ENCODE measurements around the gene HORMAD2. TPM values are rescaled to one million over a fixed set of nuclear protein-coding genes. Genes with fewer than 3 reads are reported as not detected.

Gene HORMAD2
- total RNA-seq, 1 donor from 2014 or later = not detected

- TF ChIP-seq CTCF (IDR thresholded peaks at IDR 0.05; ENCODE audit: insufficient read depth, low read depth, low read length) = no peak
- TF ChIP-seq EZH2 (IDR thresholded peaks at IDR 0.05; ENCODE audit: insufficient read depth, low read length) = no peak
- DNase-seq (ENCODE audit: low read depth) (peak; percentile 61), FAIRE-seq (no peak)
- Histone ChIP-seq H2AFZ (ENCODE audit: low read depth, low read length) (no peak overlapping the region), H4K20me1 (ENCODE audit: insufficient read depth, low read length) (no peaks in the 10 kb centered on the region), H3K4me3 (ENCODE audit: insufficient read depth, low read depth, low read length) (no peak overlapping the region), H3K9ac (ENCODE audit: low read length) (no peak overlapping the region), H3K27ac (ENCODE audit: low read depth, low read length) (no peak overlapping the region), H3K27me3 (ENCODE audit: insufficient read depth, low read length) (no peaks in the 10 kb centered on the region), H3K4me2 (ENCODE audit: low read length) (no peak overlapping the region), H3K79me2 (ENCODE audit: insufficient read depth, low read length) (no peaks in the 10 kb centered on the region), H3K9me3 (ENCODE audit: insufficient read depth, low read depth, low read length) (no peaks in the 10 kb centered on the region), H3K36me3 (ENCODE audit: insufficient read depth, low read length) (no peaks in the 10 kb centered on the region), H3K4me1 (ENCODE audit: insufficient read depth, low read length) (peaks cover 9% of the 10 kb centered on the region)
- no peaks in the 10 kb centered on the region for H3K27me3 Mint-ChIP-seq (ENCODE audit: low read depth, unreplicated experiment)
- peaks cover 1% of the 10 kb centered on the region for H3K36me3 Mint-ChIP-seq (ENCODE audit: low read depth, unreplicated experiment)
- peak overlapping the region; percentile 41 for H3K27ac Mint-ChIP-seq (ENCODE audit: unreplicated experiment)
- peaks cover 10% of the 10 kb centered on the region for H3K4me1 Mint-ChIP-seq (ENCODE audit: low read depth, unreplicated experiment)
- no peak overlapping the region for H3K4me3 Mint-ChIP-seq (ENCODE audit: unreplicated experiment)
- peaks cover 3% of the 10 kb centered on the region for H3K9me3 Mint-ChIP-seq (ENCODE audit: unreplicated experiment)
These were observed 24.4 kb downstream of the HORMAD2 start for GRCh38 chr22:30104501-30105156.

GRCh38 chr22:30105483-30105882 is 25.2 kb downstream of the HORMAD2 start:
- TF ChIP-seq EZH2 (IDR thresholded peaks at IDR 0.05; ENCODE audit: insufficient read depth, low read length) = no peak
- TF ChIP-seq CTCF (IDR thresholded peaks at IDR 0.05; ENCODE audit: insufficient read depth, low read depth, low read length) = no peak
- Histone ChIP-seq H3K27me3 (ENCODE audit: insufficient read depth, low read length) (no peaks in the 10 kb centered on the region), H3K36me3 (ENCODE audit: insufficient read depth, low read length) (no peaks in the 10 kb centered on the region), H3K4me2 (ENCODE audit: low read length) (no peak overlapping the region), H3K9ac (ENCODE audit: low read length) (no peak overlapping the region), H3K4me3 (ENCODE audit: insufficient read depth, low read depth, low read length) (no peak overlapping the region), H3K4me1 (ENCODE audit: insufficient read depth, low read length) (peaks cover 9% of the 10 kb centered on the region), H2AFZ (ENCODE audit: low read depth, low read length) (no peak overlapping the region), H3K79me2 (ENCODE audit: insufficient read depth, low read length) (no peaks in the 10 kb centered on the region), H3K9me3 (ENCODE audit: insufficient read depth, low read depth, low read length) (no peaks in the 10 kb centered on the region), H3K27ac (ENCODE audit: low read depth, low read length) (no peak overlapping the region), H4K20me1 (ENCODE audit: insufficient read depth, low read length) (no peaks in the 10 kb centered on the region)
- DNase-seq (ENCODE audit: low read depth) (no peak), FAIRE-seq (no peak)
- Mint-ChIP-seq H3K27ac (ENCODE audit: unreplicated experiment) (no peak overlapping the region), H3K9me3 (ENCODE audit: unreplicated experiment) (peaks cover under 1% of the 10 kb centered on the region), H3K36me3 (ENCODE audit: low read depth, unreplicated experiment) (peaks cover 1% of the 10 kb centered on the region), H3K4me1 (ENCODE audit: low read depth, unreplicated experiment) (peaks cover 10% of the 10 kb centered on the region), H3K4me3 (ENCODE audit: unreplicated experiment) (no peak overlapping the region), H3K27me3 (ENCODE audit: low read depth, unreplicated experiment) (no peaks in the 10 kb centered on the region)

GRCh38 chr22:30113494-30113893 is 33.2 kb downstream of the HORMAD2 start:
- no peaks in the 10 kb centered on the region for H3K36me3 ChIP-seq (ENCODE audit: insufficient read depth, low read length)
- H3K4me1 ChIP-seq (ENCODE audit: insufficient read depth, low read length) = peaks cover 12% of the 10 kb centered on the region
- no peaks in the 10 kb centered on the region for H3K9me3 ChIP-seq (ENCODE audit: insufficient read depth, low read depth, low read length)
- no peak overlapping the region for H3K4me2 ChIP-seq (ENCODE audit: low read length)
- no peaks in the 10 kb centered on the region for H3K36me3 Mint-ChIP-seq (ENCODE audit: low read depth, unreplicated experiment)
- peaks cover 14% of the 10 kb centered on the region for H3K4me1 Mint-ChIP-seq (ENCODE audit: low read depth, unreplicated experiment)
- no peaks in the 10 kb centered on the region for H3K27me3 Mint-ChIP-seq (ENCODE audit: low read depth, unreplicated experiment)
- no peak overlapping the region for H3K4me3 ChIP-seq (ENCODE audit: insufficient read depth, low read depth, low read length)
- H4K20me1 ChIP-seq (ENCODE audit: insufficient read depth, low read length) = no peaks in the 10 kb centered on the region
- H3K27ac ChIP-seq (ENCODE audit: low read depth, low read length) = no peak overlapping the region
- TF ChIP-seq EZH2 (IDR thresholded peaks at IDR 0.05; ENCODE audit: insufficient read depth, low read length) (no peak), CTCF (IDR thresholded peaks at IDR 0.05; ENCODE audit: insufficient read depth, low read depth, low read length) (no peak)
- no peak overlapping the region for H2AFZ ChIP-seq (ENCODE audit: low read depth, low read length)
- no peak overlapping the region for H3K9ac ChIP-seq (ENCODE audit: low read length)
- H3K27me3 ChIP-seq (ENCODE audit: insufficient read depth, low read length) = no peaks in the 10 kb centered on the region
- no peak overlapping the region for H3K4me3 Mint-ChIP-seq (ENCODE audit: unreplicated experiment)
- no peak overlapping the region for H3K27ac Mint-ChIP-seq (ENCODE audit: unreplicated experiment)
- no peaks in the 10 kb centered on the region for H3K9me3 Mint-ChIP-seq (ENCODE audit: unreplicated experiment)
- no peak for FAIRE-seq
- no peaks in the 10 kb centered on the region for H3K79me2 ChIP-seq (ENCODE audit: insufficient read depth, low read length)
- no peak for DNase-seq (ENCODE audit: low read depth)
